ENCODE data around the gene ZKSCAN8.
A peak's percentile ranks its signal among the peaks of the same experiment; 100 is the strongest.

The ZKSCAN8 gene

DNA sequence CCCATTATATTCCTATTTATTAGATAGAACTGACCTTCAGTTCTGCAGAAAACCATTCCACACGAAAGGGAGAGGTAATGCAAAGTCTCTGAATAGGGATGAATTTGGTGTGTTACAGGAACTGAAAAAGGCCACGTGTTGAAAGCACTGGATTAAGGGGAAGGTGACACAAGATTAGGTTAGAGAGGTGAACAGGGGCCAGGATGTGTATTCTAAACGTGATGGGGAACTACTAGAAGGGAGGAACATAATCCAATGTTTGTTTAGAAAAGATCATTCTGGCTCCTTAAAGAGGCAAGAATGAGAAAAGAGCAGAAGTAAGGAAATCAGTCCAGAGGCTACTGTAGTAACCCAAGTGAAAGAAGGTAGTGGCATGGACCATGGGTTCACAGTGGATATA, 6.3 kb upstream of the ZKSCAN8 start:
- H3K4me1 ChIP-seq (ENCODE audit: control insufficient read depth, low read depth, low read length), result no peaks in the 10 kb centered on the region
- H4K5ac ChIP-seq (ENCODE audit: low read length), result no peak overlapping the region
- H3K36me3 ChIP-seq (ENCODE audit: control insufficient read depth, insufficient read depth, low read length), result no peaks in the 10 kb centered on the region
- H2AK5ac ChIP-seq (ENCODE audit: low read length), result no peak overlapping the region
- H2BK120ac ChIP-seq (ENCODE audit: low read depth, low read length), result no peak overlapping the region
- peaks cover 4% of the 10 kb centered on the region for H3K79me1 ChIP-seq (ENCODE audit: low read length)
- no peak overlapping the region for H4K8ac ChIP-seq (ENCODE audit: low read depth, low read length)
- no peak overlapping the region for H3K23ac ChIP-seq (ENCODE audit: low read length)
- peak; percentile 37 for DNase-seq
- no peak overlapping the region for H2BK5ac ChIP-seq (ENCODE audit: low read length)
- H3K79me2 ChIP-seq (ENCODE audit: control insufficient read depth, insufficient read depth, low read length), result no peaks in the 10 kb centered on the region
- H3K4ac ChIP-seq (ENCODE audit: low read depth, low read length), result no peak overlapping the region
- H3K27ac ChIP-seq (ENCODE audit: low read depth, low read length), result no peak overlapping the region
- H2BK15ac ChIP-seq (replicated peaks; ENCODE audit: low read depth), result no peak overlapping the region
- WGBS (ENCODE audit: extremely low coverage, insufficient coverage, low lambda C conversion rate), result no CpG with 5 or more reads among the region's 3 CpGs
- H3K27me3 ChIP-seq (ENCODE audit: insufficient read depth, low read length, poor library complexity), result no peaks in the 10 kb centered on the region
- no peak overlapping the region for H3K9ac ChIP-seq (ENCODE audit: low read length)
- H3K56ac ChIP-seq (ENCODE audit: low read length), result no peak overlapping the region
- H3K4me2 ChIP-seq (ENCODE audit: low read length), result no peak overlapping the region
- H3K18ac ChIP-seq (ENCODE audit: low read length), result no peak overlapping the region
- H3K4me3 ChIP-seq (ENCODE audit: low read length), result no peak overlapping the region

GRCh38 chr6:28136585-28137504, 4.8 kb upstream of the ZKSCAN8 start:
- peak overlapping the region; percentile 82 for H3K4me2 ChIP-seq (ENCODE audit: low read length)
- peak overlapping the region; percentile 82 for H2BK120ac ChIP-seq (ENCODE audit: low read depth, low read length)
- peak overlapping the region; percentile 71 for H3K4me3 ChIP-seq (ENCODE audit: low read length)
- peak overlapping the region; percentile 97 for H3K18ac ChIP-seq (ENCODE audit: low read length)
- peak; percentile 94 for DNase-seq
- peak overlapping the region; percentile 57 for H4K8ac ChIP-seq (ENCODE audit: low read depth, low read length)
- no peaks in the 10 kb centered on the region for H3K4me1 ChIP-seq (ENCODE audit: control insufficient read depth, low read depth, low read length)
- no peaks in the 10 kb centered on the region for H3K79me2 ChIP-seq (ENCODE audit: control insufficient read depth, insufficient read depth, low read length)
- no peak overlapping the region for H2BK5ac ChIP-seq (ENCODE audit: low read length)
- H2AK5ac ChIP-seq (ENCODE audit: low read length), result no peak overlapping the region
- peak overlapping the region; percentile 99 for H3K4ac ChIP-seq (ENCODE audit: low read depth, low read length)
- H3K27me3 ChIP-seq (ENCODE audit: insufficient read depth, low read length, poor library complexity), result no peaks in the 10 kb centered on the region
- H3K9ac ChIP-seq (ENCODE audit: low read length), result peak overlapping the region; percentile 85
- peak overlapping the region; percentile 86 for H3K27ac ChIP-seq (ENCODE audit: low read depth, low read length)
- peaks cover 2% of the 10 kb centered on the region for H3K79me1 ChIP-seq (ENCODE audit: low read length)
- no peak overlapping the region for H2BK15ac ChIP-seq (replicated peaks; ENCODE audit: low read depth)
- H3K56ac ChIP-seq (ENCODE audit: low read length), result peak overlapping the region; percentile 92
- WGBS (ENCODE audit: extremely low coverage, insufficient coverage, low lambda C conversion rate), result no CpG with 5 or more reads among the region's 58 CpGs
- H4K5ac ChIP-seq (ENCODE audit: low read length), result peak overlapping the region; percentile 6
- H3K36me3 ChIP-seq (ENCODE audit: control insufficient read depth, insufficient read depth, low read length), result no peaks in the 10 kb centered on the region
- no peak overlapping the region for H3K23ac ChIP-seq (ENCODE audit: low read length)

DNA sequence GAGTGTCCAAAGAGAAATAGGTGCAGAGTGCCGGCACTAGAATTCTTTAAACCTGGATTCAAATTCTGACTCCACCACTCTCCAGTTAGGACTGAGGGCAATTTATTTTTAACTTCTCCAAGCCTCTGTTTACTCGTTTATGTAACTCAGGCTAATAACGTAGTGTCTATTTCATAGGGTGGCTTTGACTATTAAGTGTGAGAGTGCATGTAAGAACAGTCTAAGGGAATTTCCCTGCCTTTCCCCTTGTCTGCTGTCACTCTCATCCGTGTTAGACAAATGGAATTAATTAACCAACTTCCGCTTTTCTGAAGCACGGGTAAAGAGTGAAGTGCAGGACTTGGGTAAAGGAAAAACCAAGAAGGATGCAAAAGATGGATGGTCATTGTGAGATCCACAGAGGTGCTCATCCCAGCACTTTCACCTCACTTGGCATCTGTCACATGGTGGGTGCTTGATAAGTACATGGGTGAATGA, 4.1 kb upstream of the ZKSCAN8 start:
- DNase-seq, result peak; percentile 25
- Histone ChIP-seq H4K8ac (ENCODE audit: low read depth, low read length) (peak overlapping the region; percentile 57), H3K9ac (ENCODE audit: low read length) (peak overlapping the region; percentile 85), H2BK15ac (replicated peaks; ENCODE audit: low read depth) (no peak overlapping the region), H3K56ac (ENCODE audit: low read length) (peak overlapping the region; percentile 92), H3K27me3 (ENCODE audit: insufficient read depth, low read length, poor library complexity) (no peaks in the 10 kb centered on the region), H3K23ac (ENCODE audit: low read length) (no peak overlapping the region), H2BK120ac (ENCODE audit: low read depth, low read length) (no peak overlapping the region), H3K18ac (ENCODE audit: low read length) (no peak overlapping the region), H3K4me1 (ENCODE audit: control insufficient read depth, low read depth, low read length) (no peaks in the 10 kb centered on the region), H3K4me2 (ENCODE audit: low read length) (peak overlapping the region; percentile 82), H4K5ac (ENCODE audit: low read length) (no peak overlapping the region), H2AK5ac (ENCODE audit: low read length) (no peak overlapping the region), H2BK5ac (ENCODE audit: low read length) (no peak overlapping the region), H3K36me3 (ENCODE audit: control insufficient read depth, insufficient read depth, low read length) (no peaks in the 10 kb centered on the region), H3K27ac (ENCODE audit: low read depth, low read length) (peak overlapping the region; percentile 86), H3K4me3 (ENCODE audit: low read length) (peak overlapping the region; percentile 69), H3K79me1 (ENCODE audit: low read length) (peaks cover 2% of the 10 kb centered on the region), H3K4ac (ENCODE audit: low read depth, low read length) (no peak overlapping the region), H3K79me2 (ENCODE audit: control insufficient read depth, insufficient read depth, low read length) (peaks cover 4% of the 10 kb centered on the region)
- no CpG with 5 or more reads among the region's 6 CpGs for WGBS (ENCODE audit: extremely low coverage, insufficient coverage, low lambda C conversion rate)

GRCh38 chr6:28139860-28140543, 1.7 kb upstream of the ZKSCAN8 start:
- no peak overlapping the region for H3K27ac ChIP-seq (ENCODE audit: low read depth, low read length)
- no peak overlapping the region for H3K4me3 ChIP-seq (ENCODE audit: low read length)
- peaks cover 17% of the 10 kb centered on the region for H3K79me2 ChIP-seq (ENCODE audit: control insufficient read depth, insufficient read depth, low read length)
- H3K79me1 ChIP-seq (ENCODE audit: low read length), result peaks cover 2% of the 10 kb centered on the region
- no peak overlapping the region for H2AK5ac ChIP-seq (ENCODE audit: low read length)
- H3K36me3 ChIP-seq (ENCODE audit: control insufficient read depth, insufficient read depth, low read length), result no peaks in the 10 kb centered on the region
- H4K8ac ChIP-seq (ENCODE audit: low read depth, low read length), result no peak overlapping the region
- no peak overlapping the region for H3K56ac ChIP-seq (ENCODE audit: low read length)
- no peak overlapping the region for H3K9ac ChIP-seq (ENCODE audit: low read length)
- no peak overlapping the region for H4K5ac ChIP-seq (ENCODE audit: low read length)
- H3K4me1 ChIP-seq (ENCODE audit: control insufficient read depth, low read depth, low read length), result no peaks in the 10 kb centered on the region
- H3K23ac ChIP-seq (ENCODE audit: low read length), result no peak overlapping the region
- no peak overlapping the region for H3K4ac ChIP-seq (ENCODE audit: low read depth, low read length)
- no peak overlapping the region for H3K18ac ChIP-seq (ENCODE audit: low read length)
- DNase-seq, result no peak
- H3K27me3 ChIP-seq (ENCODE audit: insufficient read depth, low read length, poor library complexity), result no peaks in the 10 kb centered on the region
- no peak overlapping the region for H2BK120ac ChIP-seq (ENCODE audit: low read depth, low read length)
- H2BK15ac ChIP-seq (replicated peaks; ENCODE audit: low read depth), result no peak overlapping the region
- no peak overlapping the region for H2BK5ac ChIP-seq (ENCODE audit: low read length)
- no peak overlapping the region for H3K4me2 ChIP-seq (ENCODE audit: low read length)
- WGBS (ENCODE audit: extremely low coverage, insufficient coverage, low lambda C conversion rate), result no CpG with 5 or more reads among the region's 9 CpGs

GRCh38 chr6:28140616-28141015, 1.1 kb upstream of the ZKSCAN8 start:
- Histone ChIP-seq H3K27me3 (ENCODE audit: insufficient read depth, low read length, poor library complexity) (no peaks in the 10 kb centered on the region), H2BK15ac (replicated peaks; ENCODE audit: low read depth) (no peak overlapping the region), H3K27ac (ENCODE audit: low read depth, low read length) (no peak overlapping the region), H3K9ac (ENCODE audit: low read length) (no peak overlapping the region), H3K23ac (ENCODE audit: low read length) (no peak overlapping the region), H3K4me2 (ENCODE audit: low read length) (no peak overlapping the region), H3K4me1 (ENCODE audit: control insufficient read depth, low read depth, low read length) (no peaks in the 10 kb centered on the region), H4K8ac (ENCODE audit: low read depth, low read length) (no peak overlapping the region), H4K5ac (ENCODE audit: low read length) (no peak overlapping the region), H2BK5ac (ENCODE audit: low read length) (no peak overlapping the region), H2BK120ac (ENCODE audit: low read depth, low read length) (no peak overlapping the region), H3K4ac (ENCODE audit: low read depth, low read length) (no peak overlapping the region), H3K36me3 (ENCODE audit: control insufficient read depth, insufficient read depth, low read length) (peaks cover 1% of the 10 kb centered on the region), H3K18ac (ENCODE audit: low read length) (no peak overlapping the region), H3K4me3 (ENCODE audit: low read length) (no peak overlapping the region), H2AK5ac (ENCODE audit: low read length) (no peak overlapping the region), H3K56ac (ENCODE audit: low read length) (no peak overlapping the region), H3K79me2 (ENCODE audit: control insufficient read depth, insufficient read depth, low read length) (peaks cover 17% of the 10 kb centered on the region), H3K79me1 (ENCODE audit: low read length) (peaks cover 4% of the 10 kb centered on the region)
- no CpG with 5 or more reads among the region's 5 CpGs for WGBS (ENCODE audit: extremely low coverage, insufficient coverage, low lambda C conversion rate)
- no peak for DNase-seq

Data from mesendoderm (in vitro differentiated cells).